Activated CD4-positive, CD25-positive, alpha-beta regulatory T cell treated with anti-CD3 and anti-CD28 coated beads, Interleukin-2, amount 50 U/mL, for 24 hours (primary cell): ENCODE data around the gene FAM163A.
A peak's percentile ranks its signal among the peaks of the same experiment; 100 is the strongest.
"Not testable (repeated sequence)": the region's sequence is repeated elsewhere in the genome, so short reads cannot be mapped to it uniquely, and the experiment has no call there.

ENCODE experiments used
- ATAC-seq, 2 donors: fragments of 150-1000 bp; cut with Tn5 transposase; one replicate each; pipeline ENCODE4 v1.10.0; 2021; ENCODE audit warnings: mild to moderate bottlenecking in 1 of 2, moderate library complexity in 1 of 2

The FAM163A gene

DNA sequence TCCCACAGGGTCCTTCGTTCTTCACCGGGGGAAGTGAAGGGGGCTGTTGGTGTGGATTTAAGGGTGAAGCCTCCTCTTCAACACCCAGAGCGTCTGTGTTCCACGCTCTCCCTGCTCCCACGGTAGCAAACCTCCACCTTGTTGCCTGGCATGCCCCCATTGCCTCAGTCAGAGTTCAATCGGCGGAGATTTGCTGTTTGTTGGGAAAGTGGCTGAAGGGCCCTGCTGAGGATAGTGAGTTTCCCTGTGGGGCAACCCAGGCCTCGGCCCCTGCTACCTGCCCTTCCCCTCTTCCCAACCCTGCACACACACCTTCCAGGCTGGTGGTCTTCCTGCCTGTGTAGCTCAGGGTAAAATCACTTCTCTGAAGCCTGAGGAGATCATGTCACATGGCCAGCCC, 74.0 kb downstream of the FAM163A start:
- no peak for ATAC-seq

DNA sequence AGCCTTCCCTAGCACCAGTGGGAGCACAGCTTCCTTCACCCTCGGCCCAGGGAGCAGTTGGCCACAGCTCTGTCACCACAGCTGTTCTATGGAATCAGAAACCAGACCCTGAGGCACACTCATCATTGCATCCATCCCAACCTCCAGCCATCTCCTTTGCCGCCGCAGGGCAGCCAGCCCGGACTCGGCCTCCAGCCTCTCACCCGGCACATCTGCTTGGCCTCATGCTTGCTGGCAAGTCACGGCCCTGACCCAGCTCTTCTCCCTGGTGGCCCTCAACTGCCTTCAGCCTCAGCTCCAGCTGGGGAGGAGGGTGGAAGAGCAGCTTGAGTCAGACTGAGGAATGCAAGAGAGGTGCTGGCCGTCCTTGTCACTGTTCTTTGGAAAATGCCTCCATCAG, 74.7 kb downstream of the FAM163A start:
- no peak for ATAC-seq

DNA sequence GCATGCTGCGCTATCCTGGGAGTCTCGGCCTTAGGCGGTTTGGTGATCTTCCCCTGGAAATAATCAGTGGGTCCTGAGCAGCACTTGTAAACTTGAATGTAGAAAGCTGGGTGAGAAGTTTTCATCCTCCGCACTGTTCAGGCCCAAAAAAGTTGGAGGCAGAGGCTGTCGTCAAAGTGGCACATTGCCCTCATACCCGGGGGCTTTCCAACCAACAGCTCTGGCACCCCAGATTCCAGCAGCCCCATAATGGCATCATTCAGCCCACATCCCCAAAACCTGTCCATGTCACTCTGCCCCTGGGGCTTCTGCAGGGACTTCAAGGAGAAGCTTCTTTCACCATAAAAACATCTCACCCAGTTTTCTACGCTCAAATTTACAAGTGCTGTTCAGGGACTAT, 75.2 kb downstream of the FAM163A start:
- no peak for ATAC-seq

DNA sequence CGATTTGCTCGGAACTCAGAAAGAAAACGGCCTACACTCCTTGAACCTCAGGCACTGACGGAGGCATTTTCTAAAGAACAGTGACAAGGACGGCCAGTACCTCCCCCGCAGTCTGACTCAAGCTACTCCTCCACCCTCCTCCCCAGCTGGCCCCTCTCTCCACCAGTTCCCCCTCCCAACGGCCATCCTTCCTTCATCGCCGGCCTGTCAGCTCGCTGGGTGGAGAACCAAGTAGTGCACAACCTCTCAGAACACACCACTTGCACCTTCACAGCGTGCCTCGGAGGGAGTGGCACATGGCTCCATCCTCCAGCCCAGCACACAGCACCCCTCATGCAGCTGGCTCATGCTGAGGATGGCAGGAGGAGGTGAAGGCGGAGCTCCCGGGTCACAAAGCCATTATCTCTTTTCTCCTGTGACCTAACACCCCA, 75.7 kb downstream of the FAM163A start:
- no peak for ATAC-seq

DNA sequence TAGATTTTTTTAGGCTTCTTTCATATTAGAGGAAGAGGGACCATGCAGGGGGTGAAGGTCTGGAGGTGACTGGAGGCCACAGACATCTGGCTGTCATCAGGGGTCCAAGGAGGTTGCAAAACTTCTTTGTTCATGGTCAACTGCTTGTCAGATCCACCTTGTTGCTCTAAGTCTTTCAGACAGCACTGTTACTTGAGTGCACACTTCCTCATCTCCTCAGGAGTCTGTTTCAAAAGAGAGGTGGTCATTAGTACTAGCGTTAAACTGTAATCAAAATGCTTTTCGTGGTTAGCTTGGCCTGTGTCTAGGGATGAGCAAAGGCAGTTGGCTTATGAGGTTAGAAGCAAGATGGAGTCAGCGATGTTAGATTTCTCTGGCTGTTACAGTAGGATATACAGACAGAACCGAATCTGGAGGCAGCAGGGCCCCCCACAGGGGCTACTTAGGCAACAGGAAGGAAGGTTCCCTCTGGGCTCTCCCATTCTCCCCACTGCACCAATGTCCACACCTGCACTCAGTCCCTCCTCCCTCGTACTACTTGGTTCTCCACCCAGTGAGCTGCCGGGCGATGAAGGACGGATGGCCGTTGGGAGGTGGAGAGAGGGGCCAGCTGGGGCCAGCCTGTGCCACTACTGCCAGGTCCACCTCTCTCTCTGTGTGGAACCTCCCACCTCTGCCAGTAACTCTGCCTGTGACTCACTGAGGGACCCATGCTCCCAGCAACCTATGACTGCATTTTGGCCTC, 77.3 kb downstream of the FAM163A start:
- ATAC-seq: no peak

DNA sequence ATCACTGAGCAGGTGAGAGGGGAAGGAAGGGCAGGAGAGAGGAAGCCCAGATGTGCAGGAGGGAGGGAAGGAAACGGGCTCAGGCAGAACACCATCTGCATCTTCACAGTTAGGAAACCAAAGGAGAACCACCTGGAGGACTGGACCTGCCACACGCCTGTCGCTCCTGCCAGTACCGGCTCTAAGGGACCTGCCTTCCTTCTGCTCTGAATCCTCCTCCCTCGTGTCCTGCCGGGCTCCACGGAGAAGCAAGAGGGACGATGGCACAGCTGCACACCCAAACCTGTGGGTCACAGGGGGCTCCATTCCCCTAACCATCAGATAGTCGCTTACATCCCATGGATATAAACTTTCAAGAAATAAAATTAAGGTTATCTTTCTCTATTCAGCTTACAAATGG, 78.4 kb downstream of the FAM163A start:
- ATAC-seq: no peak

DNA sequence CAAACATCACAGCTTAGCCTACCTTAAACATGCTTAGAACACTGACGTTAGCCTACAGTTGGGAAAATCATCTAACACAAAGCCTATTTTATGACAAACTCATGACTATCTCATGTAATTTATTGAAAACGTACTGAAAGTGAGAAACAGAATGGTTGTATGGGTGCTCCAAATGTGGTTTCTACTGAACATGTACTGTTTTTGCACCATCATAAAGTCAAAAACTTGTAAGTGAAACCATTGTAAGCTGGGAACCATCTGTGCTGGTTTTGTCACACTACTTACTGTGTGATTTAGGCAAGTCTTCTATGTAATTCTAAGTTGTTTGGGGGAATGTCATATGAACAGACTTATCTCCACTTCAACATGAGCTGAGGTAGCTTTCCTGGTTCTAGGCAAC, 79.0 kb downstream of the FAM163A start:
- no peak for ATAC-seq

DNA sequence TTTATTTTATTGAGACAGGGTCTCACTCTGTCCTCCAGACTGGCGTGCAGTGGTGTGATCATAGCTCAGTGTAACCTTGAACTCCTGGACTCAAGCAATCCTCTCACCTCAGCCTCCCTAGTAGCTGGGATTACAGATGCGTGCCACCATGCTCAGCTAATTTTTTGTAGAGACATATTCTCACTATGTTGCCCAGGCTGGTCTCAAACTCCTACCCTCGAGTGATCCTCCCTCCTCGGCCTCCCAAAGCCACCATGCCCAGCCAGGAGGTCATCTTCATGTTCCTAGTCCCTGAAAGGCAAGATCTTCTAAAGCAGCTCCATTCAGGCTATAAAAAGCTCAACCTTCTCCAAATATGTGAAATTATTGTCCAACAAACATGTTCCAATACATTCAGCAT, 80.6 kb downstream of the FAM163A start:
- ATAC-seq: no peak

DNA sequence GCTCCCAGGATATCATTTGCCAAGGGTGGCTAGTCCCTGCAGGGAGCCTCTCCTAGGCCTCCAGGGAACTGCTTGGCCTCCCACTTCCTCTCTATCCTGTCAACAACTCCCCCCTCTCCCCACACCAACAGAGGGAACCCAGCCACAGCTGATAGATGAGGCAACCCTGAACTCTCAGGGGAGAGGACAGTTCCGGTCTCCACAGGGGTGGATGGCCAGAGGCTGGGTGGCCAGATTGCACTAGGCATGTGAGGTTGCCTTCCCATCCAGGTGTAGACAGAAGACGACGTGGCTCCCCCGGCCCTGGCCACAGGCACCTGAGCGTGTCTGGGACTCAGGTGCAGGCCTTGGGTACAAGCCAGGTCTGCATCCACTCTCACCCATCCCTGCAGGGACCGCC, 81.2 kb downstream of the FAM163A start:
- no peak for ATAC-seq

DNA sequence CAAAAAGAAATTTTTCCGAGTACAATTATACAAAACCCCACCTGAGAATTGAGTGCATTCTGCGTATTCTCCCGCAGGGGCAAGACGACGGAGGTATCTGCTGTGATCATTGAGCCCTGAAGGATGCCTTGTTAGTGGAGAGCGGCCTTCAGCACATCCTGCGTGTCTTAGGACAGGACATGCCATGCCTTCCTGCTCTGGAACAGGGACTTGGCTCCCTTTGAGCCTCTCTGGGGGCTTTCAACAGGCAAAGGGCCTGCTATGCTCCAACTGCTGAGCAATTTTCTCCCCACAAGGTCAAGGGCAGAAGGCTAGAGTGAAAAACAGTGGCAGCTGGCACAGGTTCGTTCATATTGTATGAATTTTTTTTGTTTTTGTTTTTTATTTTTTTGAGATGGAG, 82.1 kb downstream of the FAM163A start:
- ATAC-seq: no peak

DNA sequence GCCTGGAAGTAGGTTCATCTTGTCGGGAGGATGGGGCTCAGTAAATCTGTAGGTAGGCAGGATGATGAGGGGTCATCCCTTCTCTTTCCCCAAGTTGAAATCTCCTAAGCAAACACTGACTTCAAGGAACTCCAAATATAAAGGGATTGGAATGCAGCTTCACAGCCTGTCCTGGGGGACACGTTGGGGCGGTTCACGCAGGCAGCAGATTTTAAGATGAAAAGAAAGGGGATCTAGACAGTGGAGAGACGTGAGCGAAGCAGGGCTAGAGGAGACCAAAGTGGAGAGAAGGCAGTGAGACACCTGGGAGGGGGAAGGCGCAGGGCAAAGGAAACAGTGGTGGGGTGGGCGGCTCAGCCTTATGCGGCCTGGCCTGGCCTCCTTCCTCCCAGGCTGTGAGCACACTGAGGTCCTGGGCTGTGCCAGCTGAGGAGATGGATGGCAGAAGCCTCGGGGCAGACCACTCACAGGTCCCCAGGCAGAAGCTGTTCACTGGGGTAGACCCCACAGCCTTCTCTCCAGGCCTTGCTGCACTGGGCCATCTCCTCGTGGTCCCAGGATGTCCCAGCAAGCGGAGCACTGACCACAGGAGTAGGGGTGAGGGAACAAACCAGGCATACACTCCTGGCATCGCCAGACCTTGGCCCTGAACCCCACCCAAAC, 82.8 kb downstream of the FAM163A start:
- ATAC-seq: no peak

DNA sequence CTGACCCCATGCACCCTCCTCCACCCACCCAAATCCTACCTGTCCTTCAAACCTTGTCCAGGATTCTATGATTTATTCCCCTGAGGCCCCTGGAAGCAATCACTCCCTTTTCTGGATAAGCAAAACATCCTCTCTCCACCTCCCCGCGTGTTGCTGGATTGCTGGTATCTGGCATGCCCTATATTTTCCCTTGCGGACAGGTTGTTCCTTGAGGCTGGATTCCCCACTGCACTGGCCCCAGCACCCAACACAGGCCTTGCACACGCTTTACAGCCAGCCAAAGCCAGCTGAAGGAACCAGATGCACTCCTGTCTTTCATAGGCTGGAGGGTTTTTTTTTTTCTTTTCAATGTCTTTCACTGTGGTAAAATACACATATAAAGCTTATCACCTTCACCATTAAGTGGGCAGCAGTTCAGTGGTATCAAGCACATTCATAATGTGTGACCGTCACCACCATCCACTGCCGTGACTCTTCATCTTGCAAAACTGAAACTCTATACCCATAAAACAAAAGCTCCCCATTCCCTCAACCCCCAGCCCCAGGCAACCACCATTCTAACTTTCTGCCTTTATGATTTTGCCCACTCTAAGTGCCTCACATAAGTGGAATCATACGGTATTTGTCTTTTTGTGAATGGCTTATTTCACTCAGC, 83.7 kb downstream of the FAM163A start:
- ATAC-seq: no peak

DNA sequence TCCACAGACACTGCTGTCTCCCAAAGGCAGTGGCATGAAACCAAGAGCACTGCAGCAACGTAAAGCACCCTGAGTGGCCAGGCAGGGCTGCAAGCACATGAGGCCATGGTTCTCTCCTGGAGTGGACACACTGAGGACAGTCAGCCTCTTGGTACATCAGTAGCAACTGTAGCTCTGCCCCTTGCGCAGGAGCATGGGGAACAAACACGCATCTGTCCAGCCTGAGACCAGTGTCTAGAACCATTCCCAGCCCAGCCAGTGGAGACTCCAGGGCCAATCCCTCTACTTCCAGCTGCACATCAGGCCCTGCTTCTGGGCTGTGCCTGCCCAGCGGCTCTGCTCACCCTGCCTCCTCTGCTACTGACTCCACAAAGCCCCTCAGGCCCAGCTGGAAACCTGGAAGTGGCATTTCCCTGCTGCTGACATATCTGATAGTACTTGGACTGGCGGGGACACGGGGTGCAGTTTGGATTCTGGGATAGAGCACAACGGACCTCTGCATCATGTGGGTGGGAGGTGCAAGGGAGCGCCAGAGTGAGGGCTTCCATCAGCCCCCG, 85.5 kb downstream of the FAM163A start:
- ATAC-seq: no peak

DNA sequence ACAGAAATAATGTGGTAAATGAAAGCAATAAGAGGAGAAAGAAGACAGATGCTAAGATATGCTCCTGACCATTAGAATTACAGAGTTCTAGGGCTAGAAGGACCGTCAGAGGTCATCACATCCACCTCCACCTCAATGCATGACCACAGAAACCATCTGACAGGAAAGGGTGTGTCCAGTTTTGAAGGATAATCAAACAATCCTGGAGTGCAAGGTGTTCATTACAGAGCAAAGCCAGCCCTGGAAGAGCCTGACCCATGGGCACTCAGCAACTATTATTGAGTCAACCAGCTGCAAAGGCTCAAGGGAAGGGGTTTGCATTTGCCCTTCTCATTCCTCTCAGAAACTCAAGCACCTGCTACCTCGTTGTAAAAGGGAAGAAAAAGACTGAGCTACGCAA, 88.1 kb downstream of the FAM163A start:
- ATAC-seq: no peak

DNA sequence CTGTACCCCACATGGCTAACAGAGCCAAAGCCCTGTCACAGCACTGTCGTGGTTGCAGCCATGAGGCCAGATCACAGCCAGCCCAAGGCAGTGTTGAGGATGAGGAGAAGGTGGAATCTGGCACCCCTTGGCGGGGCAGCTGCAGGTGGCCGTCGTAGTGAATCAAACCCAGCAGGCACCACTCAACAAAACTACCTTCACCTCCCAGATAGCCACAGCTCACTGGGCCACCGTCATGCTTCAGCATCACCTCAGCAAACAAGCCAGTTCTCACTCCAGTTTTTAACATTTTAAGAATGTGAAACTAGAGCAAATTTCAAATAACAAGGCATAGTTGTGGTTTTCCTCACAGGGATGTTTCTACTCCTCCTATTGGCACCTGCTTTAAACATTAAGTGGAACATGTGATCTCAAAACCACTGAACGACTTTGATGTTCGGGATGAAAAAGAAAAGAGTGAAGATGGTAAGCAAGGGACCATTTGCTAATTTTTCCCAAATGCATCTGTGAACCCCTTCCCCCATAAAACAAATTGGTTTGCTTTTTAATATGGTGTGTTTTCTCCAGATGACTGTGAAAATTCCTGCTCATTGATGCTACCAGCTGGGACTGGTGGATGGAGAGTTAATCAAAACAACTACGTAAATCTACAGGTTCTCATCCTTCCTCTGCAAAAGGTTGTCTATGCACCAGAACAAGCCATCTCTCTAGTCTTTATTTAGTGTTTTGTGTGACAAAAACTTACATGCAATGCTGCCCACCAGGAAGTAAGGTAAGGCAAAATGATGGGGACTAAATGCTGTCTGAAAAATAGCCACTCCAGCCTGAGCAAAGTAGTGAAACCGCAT, 89.0 kb downstream of the FAM163A start:
- ATAC-seq: peak in 1 of 2 donors; percentile 35

DNA sequence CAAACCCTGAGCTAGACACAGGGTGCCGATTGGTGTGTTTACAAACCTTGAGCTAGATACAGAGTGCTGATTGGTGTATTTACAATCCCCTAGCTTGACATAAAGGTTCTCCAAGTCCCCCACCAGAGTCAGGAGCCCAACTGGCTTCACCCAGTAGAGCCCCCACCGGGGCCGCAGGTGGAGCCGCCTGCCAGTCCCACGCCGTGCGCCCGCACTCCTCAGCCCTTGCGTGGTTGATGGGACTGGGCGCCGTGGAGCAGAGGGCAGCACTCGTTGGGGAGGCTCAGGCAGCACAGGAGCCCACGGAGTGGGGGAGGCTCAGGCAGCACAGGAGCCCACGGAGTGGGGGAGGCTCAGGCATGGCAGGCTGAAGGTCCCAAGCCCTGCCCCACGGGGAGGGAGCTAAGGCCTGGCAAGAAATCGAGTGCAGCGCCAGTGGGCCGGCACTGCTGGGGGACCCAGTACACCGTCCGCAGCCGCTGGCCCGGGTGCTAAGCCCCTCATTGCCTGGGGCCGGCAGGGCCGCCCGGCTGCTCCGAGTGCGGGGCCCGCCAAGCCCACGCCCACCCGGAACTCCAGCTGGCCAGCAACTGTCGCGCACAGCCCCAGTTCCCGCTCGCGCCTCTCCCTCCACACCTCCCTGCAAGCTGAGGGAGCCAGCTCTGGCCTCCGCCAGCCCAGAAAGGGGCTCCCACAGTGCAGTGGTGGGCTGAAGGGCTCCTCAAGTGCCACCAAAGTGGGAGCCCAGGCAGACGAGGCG, 93.8 kb downstream of the FAM163A start:
- ATAC-seq: not testable (repeated sequence)

DNA sequence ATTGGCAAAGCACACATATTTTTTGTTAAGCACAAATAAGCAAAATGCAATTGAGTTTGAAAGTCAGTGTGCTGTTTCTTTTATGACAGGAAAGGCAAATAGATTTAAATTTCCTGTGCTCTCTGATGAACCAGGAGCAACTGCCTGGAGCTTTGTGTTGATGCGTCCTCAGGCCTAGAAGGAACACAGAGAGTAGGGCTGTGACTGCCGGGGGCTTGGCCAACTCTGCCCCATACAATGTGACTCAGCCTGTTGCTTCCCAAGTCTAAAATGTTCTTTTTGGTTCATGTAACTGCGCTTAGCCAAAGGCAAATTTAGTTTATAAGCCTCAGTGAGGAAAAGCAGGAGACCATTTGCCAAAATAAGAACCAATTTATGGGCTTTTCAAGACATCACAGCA, 97.0 kb downstream of the FAM163A start:
- ATAC-seq: no peak

DNA sequence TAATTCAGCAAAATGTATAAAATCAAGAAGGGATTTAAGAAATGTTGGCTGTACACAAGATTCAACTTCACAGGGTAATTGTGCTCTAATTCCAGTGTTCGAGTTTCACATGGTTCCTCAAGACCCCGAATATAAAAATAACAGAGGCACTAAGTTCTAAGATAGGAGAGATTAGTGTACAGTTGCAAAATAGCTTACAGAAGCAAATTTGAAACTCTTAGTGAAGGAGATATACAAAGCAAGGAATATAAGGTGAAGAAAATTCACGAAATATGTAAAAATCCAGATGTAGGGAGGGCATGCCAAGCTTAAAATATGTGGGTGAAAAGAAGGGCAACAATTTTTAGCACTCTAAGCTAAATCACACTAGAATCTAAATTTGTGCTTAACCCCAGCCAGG, 105.1 kb downstream of the FAM163A start:
- ATAC-seq: no peak

DNA sequence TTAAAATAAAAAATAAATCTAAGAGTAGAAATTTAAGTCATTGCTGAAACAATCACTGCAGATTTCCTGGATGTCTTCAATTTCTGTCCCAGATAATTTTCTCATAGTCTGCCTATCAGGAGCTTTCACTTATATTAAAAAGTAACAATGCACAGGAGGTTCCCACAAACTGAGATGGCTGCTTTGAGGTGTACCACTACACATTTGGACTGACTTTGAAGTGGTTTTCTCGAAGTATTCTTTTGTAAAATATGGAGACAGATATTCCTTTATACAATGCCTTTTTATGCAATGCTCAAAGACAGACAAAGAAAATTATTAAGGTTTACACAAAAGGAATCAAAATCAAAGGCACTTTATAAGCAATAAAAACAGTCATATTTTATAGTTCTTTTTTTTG, 110.0 kb downstream of the FAM163A start:
- ATAC-seq: no peak

DNA sequence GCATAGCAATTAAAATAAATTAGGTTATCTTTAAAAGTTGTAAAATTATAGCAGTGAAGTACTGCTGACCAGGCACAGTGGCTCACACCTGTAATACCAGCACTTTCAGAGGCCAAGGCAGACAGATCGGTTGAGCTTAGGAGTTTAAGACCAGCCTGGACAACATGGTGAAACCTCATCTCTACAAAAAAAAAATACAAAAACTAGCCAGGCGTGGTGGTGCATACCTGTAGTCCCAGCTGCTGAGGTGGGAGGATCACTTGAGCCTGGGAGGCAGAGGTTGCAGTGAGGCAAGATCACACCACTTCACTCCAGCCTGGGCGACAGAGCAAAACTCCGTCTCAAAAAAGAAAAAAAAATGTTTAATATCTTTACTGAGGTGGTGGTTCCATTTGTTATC, 112.7 kb downstream of the FAM163A start:
- not testable (repeated sequence) for ATAC-seq

DNA sequence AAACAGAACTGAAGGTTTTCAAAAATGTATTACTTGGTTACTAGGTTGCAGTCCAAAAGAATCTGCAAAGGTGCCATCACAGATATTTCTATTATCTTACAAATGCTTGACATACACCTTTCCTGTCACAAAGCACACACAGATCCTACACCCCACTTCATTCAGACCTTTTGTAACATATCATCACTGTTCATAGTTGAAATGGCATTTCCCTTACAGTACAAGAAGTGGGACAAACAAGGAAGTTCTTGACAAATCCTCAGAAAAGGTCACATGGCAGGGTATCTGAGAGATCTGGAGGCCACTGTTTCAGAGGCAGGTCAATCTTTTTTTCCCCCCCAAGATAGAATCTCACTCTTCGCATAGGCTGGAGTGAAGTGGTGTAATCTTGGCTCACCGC, 113.2 kb downstream of the FAM163A start:
- ATAC-seq: no peak

DNA sequence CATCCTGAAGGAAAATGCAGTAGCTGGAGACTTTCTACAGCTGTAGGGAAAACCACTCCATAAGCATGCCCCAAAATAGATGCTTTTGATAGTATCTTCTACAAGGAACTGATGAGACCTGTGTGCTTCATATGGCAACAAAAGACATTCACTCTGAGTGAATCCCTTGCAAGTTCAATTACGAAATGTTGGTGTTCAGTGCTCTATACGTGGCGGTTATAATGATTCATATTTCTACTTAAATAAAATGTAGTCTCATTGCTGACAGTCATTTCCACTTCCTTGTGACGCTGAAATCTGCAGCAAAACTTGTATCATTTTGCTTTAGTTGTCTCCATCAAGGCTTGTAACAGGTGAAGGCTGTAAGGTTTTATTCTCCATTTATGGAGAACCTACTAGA, 113.9 kb downstream of the FAM163A start:
- ATAC-seq: no peak
